HG02852 (cell line): ENCODE measurements around the gene NIT1.
A peak's percentile ranks its signal among the peaks of the same experiment; 100 is the strongest.

ENCODE experiments used
- ATAC-seq: cut with Tn5 transposase; IDR thresholded peaks from one replicate; pipeline ENCODE4 v1.9.1; 2021; ENCODE audit warnings: mild to moderate bottlenecking, moderate library complexity; ENCODE audit not compliant: unreplicated experiment

Gene NIT1

GRCh38 chr1:161083748-161084596 is 33.9 kb upstream of the NIT1 start:
- no peak for ATAC-seq

- no peak for ATAC-seq
Measured at GRCh38 chr1:161084597-161084988, 33.3 kb upstream of the NIT1 start.

GRCh38 chr1:161085165-161085564 is 32.7 kb upstream of the NIT1 start:
- no peak for ATAC-seq

- no peak for ATAC-seq
Measured at GRCh38 chr1:161086457-161086856, 31.4 kb upstream of the NIT1 start.

- ATAC-seq: no peak
Measured at GRCh38 chr1:161088587-161089110, 29.3 kb upstream of the NIT1 start.

- ATAC-seq: no peak
Measured at GRCh38 chr1:161089251-161089924, 28.5 kb upstream of the NIT1 start, which contains the start of gene NECTIN4. Gene NECTIN4 (minus strand): TSS chr1:161089558. CDS start chr1:161089296, 262 bp downstream.

GRCh38 chr1:161089938-161090337 is 28.0 kb upstream of the NIT1 start:
- no peak for ATAC-seq

- ATAC-seq: no peak
Measured at GRCh38 chr1:161090617-161091016, 27.3 kb upstream of the NIT1 start.

GRCh38 chr1:161091093-161091492 is 26.8 kb upstream of the NIT1 start:
- no peak for ATAC-seq

GRCh38 chr1:161091796-161092507 is 26.0 kb upstream of the NIT1 start:
- no peak for ATAC-seq

- ATAC-seq: no peak
Measured at GRCh38 chr1:161092621-161093028, 25.3 kb upstream of the NIT1 start.

- ATAC-seq: no peak
Measured at GRCh38 chr1:161094481-161094880, 23.4 kb upstream of the NIT1 start.

- no peak for ATAC-seq
Measured at GRCh38 chr1:161095230-161095629, 22.7 kb upstream of the NIT1 start.

GRCh38 chr1:161096015-161096414 is 21.9 kb upstream of the NIT1 start:
- ATAC-seq: no peak

GRCh38 chr1:161096530-161096929 is 21.4 kb upstream of the NIT1 start:
- no peak for ATAC-seq

- ATAC-seq: peak; percentile 67
Measured at GRCh38 chr1:161098210-161099068, 19.5 kb upstream of the NIT1 start, which contains the start of gene KLHDC9. Gene KLHDC9 (plus strand): TSS chr1:161098361. CDS start chr1:161098536, 175 bp downstream.

GRCh38 chr1:161099090-161099802 is 18.7 kb upstream of the NIT1 start:
- ATAC-seq: no peak

GRCh38 chr1:161100556-161100955 is 17.3 kb upstream of the NIT1 start:
- ATAC-seq: no peak

GRCh38 chr1:161106431-161106830 is 11.5 kb upstream of the NIT1 start:
- ATAC-seq: no peak

- ATAC-seq: no peak
Measured at GRCh38 chr1:161111117-161111516, 6.8 kb upstream of the NIT1 start.
